Measurements from ENCODE around the gene PPP3CA. TPM values are rescaled to one million over a fixed set of nuclear protein-coding genes. Genes with fewer than 3 reads are reported as not detected.

The PPP3CA gene
- total RNA-seq, 1 donor from 2014 or later: 38.4 TPM

- H3K4me3 Mint-ChIP-seq: no peak overlapping the region
- no peak for TF ChIP-seq CTCF (IDR thresholded peaks at IDR 0.05)
- no peaks in the 10 kb centered on the region for H3K36me3 Mint-ChIP-seq
- H3F3A ChIP-seq (ENCODE audit: low read depth): peaks cover 18% of the 10 kb centered on the region
- no peak for DNase-seq (ENCODE audit: low spot score)
- H3K4me1 ChIP-seq: peaks cover 23% of the 10 kb centered on the region
- no peak overlapping the region for H3K4me2 ChIP-seq
- peaks cover 12% of the 10 kb centered on the region for H3K9me3 Mint-ChIP-seq
- no peaks in the 10 kb centered on the region for H3K27me3 Mint-ChIP-seq (ENCODE audit: insufficient read depth, low read depth)
- H3K27ac ChIP-seq: no peak overlapping the region
- H2AFZ ChIP-seq (replicated peaks): no peak overlapping the region
- H3K9me3 ChIP-seq (ENCODE audit: low read depth): no peaks in the 10 kb centered on the region
- H4K20me1 ChIP-seq (ENCODE audit: low read depth): no peaks in the 10 kb centered on the region
- H3K36me3 ChIP-seq: no peaks in the 10 kb centered on the region
- no peak overlapping the region for H3K9ac ChIP-seq
- no peaks in the 10 kb centered on the region for H3K79me2 ChIP-seq (ENCODE audit: low read depth)
- H3K4me3 ChIP-seq: no peak overlapping the region
- peaks cover 18% of the 10 kb centered on the region for H3K4me1 Mint-ChIP-seq
- H3K27ac Mint-ChIP-seq: no peak overlapping the region
- no peaks in the 10 kb centered on the region for H3K27me3 ChIP-seq
These were observed 365.0 kb downstream of the PPP3CA start for GRCh38 chr4:100982345-100982744.

- H3K4me1 Mint-ChIP-seq: peaks cover 11% of the 10 kb centered on the region
These were observed 365.7 kb downstream of the PPP3CA start for GRCh38 chr4:100981447-100982204.

GRCh38 chr4:100979736-100980135 lies 367.6 kb downstream of the PPP3CA start:
- Histone ChIP-seq H3K27ac (no peak overlapping the region), H4K20me1 (ENCODE audit: low read depth) (no peaks in the 10 kb centered on the region), H3F3A (ENCODE audit: low read depth) (peaks cover 11% of the 10 kb centered on the region), H3K4me3 (no peak overlapping the region), H3K9me3 (ENCODE audit: low read depth) (no peaks in the 10 kb centered on the region), H2AFZ (replicated peaks) (peak overlapping the region; percentile 1), H3K9ac (no peak overlapping the region), H3K4me1 (peaks cover 29% of the 10 kb centered on the region), H3K27me3 (no peaks in the 10 kb centered on the region), H3K4me2 (no peak overlapping the region), H3K79me2 (ENCODE audit: low read depth) (no peaks in the 10 kb centered on the region), H3K36me3 (no peaks in the 10 kb centered on the region)
- H3K27ac Mint-ChIP-seq: no peak overlapping the region
- TF ChIP-seq EZH2 (IDR thresholded peaks at IDR 0.05): no peak
- TF ChIP-seq EZH2phosphoT487 (IDR thresholded peaks at IDR 0.05): no peak
- no peak for TF ChIP-seq CTCF (IDR thresholded peaks at IDR 0.05)
- no peaks in the 10 kb centered on the region for H3K36me3 Mint-ChIP-seq
- H3K9me3 Mint-ChIP-seq: no peaks in the 10 kb centered on the region
- H3K27me3 Mint-ChIP-seq (ENCODE audit: insufficient read depth, low read depth): no peaks in the 10 kb centered on the region
- no peak for DNase-seq (ENCODE audit: low spot score)
- no peak overlapping the region for H3K4me3 Mint-ChIP-seq
- peaks cover 17% of the 10 kb centered on the region for H3K4me1 Mint-ChIP-seq

More at GRCh38 chr4:100981447-100982204, 365.7 kb downstream of the PPP3CA start:
- Mint-ChIP-seq H3K27ac (no peak overlapping the region), H3K36me3 (no peaks in the 10 kb centered on the region), H3K9me3 (peaks cover 7% of the 10 kb centered on the region), H3K4me3 (no peak overlapping the region), H3K27me3 (ENCODE audit: insufficient read depth, low read depth) (no peaks in the 10 kb centered on the region)
- Histone ChIP-seq H3K27ac (no peak overlapping the region), H3K9me3 (ENCODE audit: low read depth) (no peaks in the 10 kb centered on the region), H3K36me3 (no peaks in the 10 kb centered on the region), H3F3A (ENCODE audit: low read depth) (peaks cover 13% of the 10 kb centered on the region), H4K20me1 (ENCODE audit: low read depth) (no peaks in the 10 kb centered on the region), H3K4me3 (no peak overlapping the region), H3K4me1 (peaks cover 18% of the 10 kb centered on the region), H3K79me2 (ENCODE audit: low read depth) (no peaks in the 10 kb centered on the region), H2AFZ (replicated peaks) (peak overlapping the region; percentile 6), H3K27me3 (no peaks in the 10 kb centered on the region), H3K4me2 (no peak overlapping the region), H3K9ac (no peak overlapping the region)
- TF ChIP-seq CTCF (IDR thresholded peaks at IDR 0.05) (no peak), EZH2phosphoT487 (IDR thresholded peaks at IDR 0.05) (no peak), EZH2 (IDR thresholded peaks at IDR 0.05) (no peak)
- DNase-seq (ENCODE audit: low spot score): no peak

All from neural progenitor cell (in vitro differentiated cells).